ENCODE results near the gene LIPI.
"Not testable (repeated sequence)": the region's sequence is repeated elsewhere in the genome, so short reads cannot be mapped to it uniquely, and the experiment has no call there.

Gene LIPI

DNA sequence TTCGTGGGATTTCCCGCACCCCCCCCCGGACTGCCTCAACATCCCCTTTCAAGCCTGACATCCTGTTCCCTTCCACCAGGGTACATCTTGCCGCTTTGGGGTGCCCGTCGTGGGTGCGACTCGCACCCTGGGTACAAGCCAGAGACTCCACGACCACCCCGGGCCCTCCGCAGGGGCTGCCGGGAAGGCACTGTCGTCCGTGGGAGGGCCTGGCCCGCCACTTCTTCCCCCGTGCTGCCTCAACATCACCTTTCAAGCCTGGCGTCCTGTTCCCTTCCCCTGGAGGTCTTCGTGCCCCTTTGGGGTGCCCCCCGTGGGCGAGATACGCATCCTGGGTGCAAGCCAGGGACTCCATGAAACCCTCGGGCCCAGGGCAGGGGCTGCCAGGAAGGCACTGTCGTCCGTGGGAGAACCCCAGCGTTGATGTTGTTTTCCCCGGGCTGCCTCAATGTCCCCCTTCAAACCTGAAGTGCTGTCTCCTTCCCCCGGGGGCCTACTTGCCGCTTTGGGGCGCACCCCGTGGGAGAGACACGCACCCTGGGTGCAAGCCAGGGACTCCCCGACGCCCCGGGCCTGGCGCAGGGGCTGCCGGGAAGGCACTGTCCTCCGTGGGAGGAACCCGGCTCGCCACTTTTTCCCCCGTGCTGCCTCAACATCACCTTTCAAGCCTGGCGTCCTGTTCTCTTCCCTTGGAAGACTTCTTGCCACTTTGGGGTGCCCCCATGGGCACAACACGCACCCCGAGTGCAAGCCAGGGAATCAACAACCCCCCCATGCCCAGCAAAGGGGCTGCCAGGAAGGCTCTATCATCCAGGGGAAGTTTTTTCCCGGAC is 138.6 kb downstream of the LIPI start:
- H3K4me3 ChIP-seq (ENCODE audit: low read depth, low read length): no peak overlapping the region
- TF ChIP-seq, protein P1, sequence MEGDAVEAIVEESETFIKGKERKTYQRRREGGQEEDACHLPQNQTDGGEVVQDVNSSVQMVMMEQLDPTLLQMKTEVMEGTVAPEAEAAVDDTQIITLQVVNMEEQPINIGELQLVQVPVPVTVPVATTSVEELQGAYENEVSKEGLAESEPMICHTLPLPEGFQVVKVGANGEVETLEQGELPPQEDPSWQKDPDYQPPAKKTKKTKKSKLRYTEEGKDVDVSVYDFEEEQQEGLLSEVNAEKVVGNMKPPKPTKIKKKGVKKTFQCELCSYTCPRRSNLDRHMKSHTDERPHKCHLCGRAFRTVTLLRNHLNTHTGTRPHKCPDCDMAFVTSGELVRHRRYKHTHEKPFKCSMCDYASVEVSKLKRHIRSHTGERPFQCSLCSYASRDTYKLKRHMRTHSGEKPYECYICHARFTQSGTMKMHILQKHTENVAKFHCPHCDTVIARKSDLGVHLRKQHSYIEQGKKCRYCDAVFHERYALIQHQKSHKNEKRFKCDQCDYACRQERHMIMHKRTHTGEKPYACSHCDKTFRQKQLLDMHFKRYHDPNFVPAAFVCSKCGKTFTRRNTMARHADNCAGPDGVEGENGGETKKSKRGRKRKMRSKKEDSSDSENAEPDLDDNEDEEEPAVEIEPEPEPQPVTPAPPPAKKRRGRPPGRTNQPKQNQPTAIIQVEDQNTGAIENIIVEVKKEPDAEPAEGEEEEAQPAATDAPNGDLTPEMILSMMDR (IDR thresholded peaks at IDR 0.05; ENCODE audit: low read depth, low read length): no peak
- in situ Hi-C loops (cut with HindIII; ENCODE audit: low sequenced_read_pairs): no loop called here
- no peak for DNase-seq (ENCODE audit: low read depth, low spot score)

DNA sequence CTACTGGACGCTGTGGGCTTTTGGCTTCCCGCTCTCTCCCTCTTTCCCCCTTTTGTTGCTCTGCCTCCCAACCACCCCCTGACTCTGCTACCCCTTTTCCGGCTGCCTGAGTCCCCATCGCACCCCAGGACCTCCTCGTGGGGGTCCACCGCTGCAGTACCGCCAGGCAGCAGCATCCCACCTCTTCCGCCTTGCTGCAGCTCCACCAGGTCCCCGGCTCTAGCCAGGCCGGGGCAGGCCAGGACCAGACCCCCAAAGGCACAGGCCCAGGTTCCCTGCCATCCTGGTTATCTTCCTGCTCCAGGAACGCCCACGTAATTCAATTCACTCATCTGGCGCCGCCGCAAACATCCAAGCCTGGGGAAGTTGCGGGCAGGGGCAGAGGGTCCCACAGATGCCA is 139.8 kb downstream of the LIPI start:
- H3K4me3 ChIP-seq (ENCODE audit: low read depth, low read length): no peak overlapping the region
- TF ChIP-seq, protein P1 (IDR thresholded peaks at IDR 0.05; ENCODE audit: low read depth, low read length): no peak
- in situ Hi-C loops (cut with HindIII; ENCODE audit: low sequenced_read_pairs): no loop called here
- DNase-seq (ENCODE audit: low read depth, low spot score): no peak

DNA sequence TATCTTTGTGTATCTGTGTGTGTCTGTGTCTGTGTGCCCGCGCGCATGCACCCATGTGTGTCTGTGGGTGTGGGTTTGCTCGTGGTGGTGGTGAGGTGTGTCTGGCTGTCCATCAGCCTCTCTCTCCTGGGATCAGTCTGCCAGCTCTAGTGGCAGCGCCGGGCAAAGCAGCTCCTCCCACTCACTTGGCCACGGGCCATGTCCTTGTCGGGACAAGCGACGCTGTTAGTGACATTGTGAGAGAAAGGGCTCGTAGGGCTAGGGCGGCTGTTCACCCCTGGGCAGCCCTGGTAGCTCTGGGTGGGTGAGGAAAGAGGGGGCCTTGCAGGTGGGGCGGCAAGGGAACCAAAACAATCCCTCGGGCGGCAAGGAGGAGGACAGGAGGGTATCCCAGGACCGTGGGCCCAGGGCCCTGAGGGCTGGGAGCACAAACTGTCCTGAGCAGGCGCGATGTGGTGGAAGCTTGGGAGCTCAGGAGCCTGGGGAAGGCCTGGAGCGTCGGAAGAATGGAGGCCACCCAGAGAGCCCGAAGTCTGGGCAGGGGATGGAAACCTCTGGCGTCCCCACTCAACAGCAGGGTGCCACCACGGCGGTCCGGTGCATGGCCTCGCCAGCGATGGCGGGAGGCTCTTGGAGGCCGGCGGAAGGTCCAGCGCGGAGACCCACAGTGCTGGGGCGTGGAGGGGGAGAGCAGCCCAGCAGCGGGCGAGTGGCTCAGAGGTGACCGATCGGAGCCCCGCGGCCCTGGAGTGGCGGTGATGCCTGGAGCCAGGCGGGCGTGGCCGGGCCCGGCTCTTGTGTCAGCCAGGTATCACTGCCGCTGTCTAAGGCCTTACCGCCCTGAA is 140.5 kb downstream of the LIPI start:
- no peak for DNase-seq (ENCODE audit: low read depth, low spot score)
- H3K4me3 ChIP-seq (ENCODE audit: low read depth, low read length): no peak overlapping the region
- TF ChIP-seq, protein P1 (IDR thresholded peaks at IDR 0.05; ENCODE audit: low read depth, low read length): no peak
- in situ Hi-C loops (cut with HindIII; ENCODE audit: low sequenced_read_pairs): no loop called here

DNA sequence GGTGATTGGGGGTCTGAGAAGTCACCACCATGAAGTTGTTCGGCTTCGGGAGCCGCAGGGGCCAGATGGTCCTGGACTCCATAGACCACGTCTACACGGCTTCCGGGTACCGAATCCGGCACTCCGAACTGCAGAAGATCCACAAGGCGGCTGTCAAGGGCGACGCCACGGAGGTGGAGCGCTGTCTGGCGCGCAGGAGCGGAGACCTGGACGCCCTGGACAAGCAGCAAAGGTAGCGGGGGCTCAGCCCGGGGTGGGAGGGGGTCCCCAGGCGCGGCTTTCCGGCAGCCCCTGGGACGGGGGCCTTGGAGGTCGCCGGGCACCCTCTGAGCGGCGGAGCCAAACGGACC is 146.5 kb downstream of the LIPI start:
- H3K4me3 ChIP-seq (ENCODE audit: low read depth, low read length): no peak overlapping the region
- TF ChIP-seq, protein P1 (IDR thresholded peaks at IDR 0.05; ENCODE audit: low read depth, low read length): no peak
- in situ Hi-C loops (cut with HindIII; ENCODE audit: low sequenced_read_pairs): no loop called here
- DNase-seq (ENCODE audit: low read depth, low spot score): no peak

DNA sequence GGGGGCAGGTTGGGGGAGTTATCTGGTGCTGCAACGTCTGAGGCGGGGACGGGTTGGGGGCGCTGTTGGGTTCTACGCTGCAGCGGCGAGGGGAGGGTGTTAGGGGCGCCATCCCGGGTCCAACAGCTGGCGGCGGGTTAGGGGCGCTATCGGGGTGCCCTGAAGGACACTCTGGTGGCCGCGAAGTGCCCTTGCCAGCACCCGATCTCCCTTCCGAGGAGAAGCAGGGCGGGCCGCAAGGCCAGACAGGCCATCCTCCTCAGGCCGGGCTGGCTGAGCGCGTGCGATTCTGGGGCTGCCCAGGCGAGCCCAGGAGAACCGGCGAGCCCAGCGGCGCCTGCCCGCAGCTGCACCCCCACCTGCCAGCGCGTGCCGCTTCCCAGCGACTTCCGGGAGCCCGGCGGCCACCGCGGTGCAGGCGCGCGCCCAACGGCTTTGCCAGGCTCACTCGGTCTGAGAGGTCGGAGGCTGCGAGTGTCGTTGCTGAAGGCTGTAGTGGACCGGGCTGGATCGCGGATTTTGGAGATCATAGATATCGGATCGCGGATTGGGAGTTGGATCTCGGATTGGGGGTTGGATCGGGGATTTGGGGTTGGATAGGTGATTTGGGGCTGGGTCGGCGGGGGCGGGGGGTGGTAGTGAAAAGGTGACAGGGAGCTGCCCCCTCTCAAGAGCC is 147.0 kb downstream of the LIPI start:
- H3K4me3 ChIP-seq (ENCODE audit: low read depth, low read length); in situ Hi-C loops (cut with HindIII; ENCODE audit: low sequenced_read_pairs); DNase-seq (ENCODE audit: low read depth, low spot score): not testable (repeated sequence)

DNA sequence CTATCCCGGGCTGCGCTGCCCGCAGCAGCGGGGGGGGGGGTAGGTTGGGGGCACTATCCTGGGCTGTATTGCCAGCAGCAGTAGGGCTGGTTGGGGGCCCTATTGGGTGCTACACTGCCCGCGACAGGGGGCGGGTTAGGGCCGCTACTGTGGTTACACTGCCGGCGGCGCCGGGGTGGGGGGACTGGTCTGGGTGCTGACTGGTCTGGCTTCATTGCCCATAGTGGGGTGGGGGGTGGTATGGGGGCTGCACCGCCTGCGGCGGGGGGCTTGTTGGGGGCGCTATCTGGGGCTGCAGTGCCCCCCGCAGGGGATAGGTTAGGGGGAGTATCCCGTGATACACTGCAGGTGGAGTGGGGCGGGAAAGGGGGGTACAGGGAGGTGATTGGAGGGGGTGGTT is 148.1 kb downstream of the LIPI start:
- in situ Hi-C loops (cut with HindIII; ENCODE audit: low sequenced_read_pairs); DNase-seq (ENCODE audit: low read depth, low spot score): not testable (repeated sequence)

DNA sequence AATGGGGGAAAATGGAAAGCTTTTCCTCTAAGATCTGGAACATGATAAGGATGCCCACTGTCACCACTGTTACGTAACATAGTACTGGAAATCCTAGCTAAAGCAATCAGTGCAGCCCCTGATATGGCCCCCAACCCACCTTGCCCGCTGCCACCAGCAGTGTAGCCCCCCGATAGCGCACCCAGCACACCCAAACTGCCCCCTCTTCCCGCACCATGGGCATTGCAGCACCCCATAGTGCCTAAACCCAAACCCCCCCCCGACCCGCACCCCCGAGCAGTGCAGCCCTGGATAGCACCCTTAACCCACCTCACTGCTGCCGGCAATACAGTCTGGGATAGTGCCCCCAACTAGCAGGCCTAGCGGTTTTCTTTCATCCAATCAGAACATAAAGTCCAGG is 148.9 kb downstream of the LIPI start:
- DNase-seq (ENCODE audit: low read depth, low spot score); in situ Hi-C loops (cut with HindIII; ENCODE audit: low sequenced_read_pairs): not testable (repeated sequence)

More for the DNA sequence above, 148.1 kb downstream of the LIPI start:
- H3K4me3 ChIP-seq (ENCODE audit: low read depth, low read length): not testable (repeated sequence)

DNA sequence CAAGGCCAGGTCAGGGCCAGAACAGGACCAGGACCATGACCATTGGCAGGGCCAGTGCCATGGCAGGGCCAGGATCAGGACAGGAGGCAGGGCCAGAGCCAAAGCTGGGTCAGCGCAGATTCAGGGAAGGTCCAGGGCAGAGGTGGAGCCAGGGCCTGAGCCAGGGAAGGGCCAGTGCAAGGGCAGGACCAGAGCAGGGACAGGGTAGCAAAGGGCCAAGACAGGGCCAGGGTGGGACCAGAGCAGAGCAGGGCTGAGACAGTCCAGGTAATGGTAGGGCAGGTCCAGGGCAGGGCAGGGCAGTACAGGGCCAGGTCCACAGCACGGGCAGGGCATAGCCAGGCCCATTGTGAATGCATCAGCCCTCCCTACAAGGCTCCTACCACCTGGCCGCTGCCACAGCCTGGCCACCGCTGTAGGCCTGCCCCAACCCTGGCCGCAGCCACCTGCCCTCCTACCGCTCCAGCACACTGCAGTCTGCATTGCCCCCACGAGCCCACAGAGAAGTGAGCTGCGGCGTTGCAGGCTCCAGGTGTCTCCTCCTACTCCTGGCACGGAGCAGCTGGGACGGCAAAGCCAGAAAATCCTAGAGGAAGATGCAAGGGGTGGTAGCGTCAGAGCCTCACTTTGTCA is 151.6 kb downstream of the LIPI start:
- DNase-seq (ENCODE audit: low read depth, low spot score); H3K4me3 ChIP-seq (ENCODE audit: low read depth, low read length); in situ Hi-C loops (cut with HindIII; ENCODE audit: low sequenced_read_pairs): not testable (repeated sequence)

More for the DNA sequence above, 148.9 kb downstream of the LIPI start:
- not testable (repeated sequence) for H3K4me3 ChIP-seq (ENCODE audit: low read depth, low read length)

Data from astrocyte of the spinal cord (primary cell).